Panc1 (cell line): ENCODE results near the gene ACBD3.

ENCODE experiments used
- CTCF ChIP-seq: fragments of 450-650 bp; IDR thresholded peaks from 2 replicates; pipeline ENCODE4 v1.5.1; 2017; ENCODE audit warnings: mild to moderate bottlenecking
- REST ChIP-seq, 2 experiments: IDR thresholded peaks; 2 replicates each; pipeline ENCODE4 v1.6.1; 2011 to 2012; ENCODE audit warnings: low read depth in 2 of 2, control low read depth in 1 of 2, low read length in 1 of 2, mild to moderate bottlenecking in 1 of 2, moderate library complexity in 1 of 2; ENCODE audit not compliant: insufficient read depth in 1 of 2
- SIN3A ChIP-seq: IDR thresholded peaks from 2 replicates; pipeline ENCODE4 v1.6.1; 2012; ENCODE audit warnings: low read depth, mild to moderate bottlenecking, low read length, moderate library complexity, borderline replicate concordance; ENCODE audit not compliant: insufficient read depth

GRCh38 chr1:226215239-226215638, 28.7 kb upstream of the ACBD3 start:
- TF ChIP-seq REST (IDR thresholded peaks at IDR 0.05; ENCODE audit: insufficient read depth in 1 of 2, low read depth in 2 of 2, low read length in 1 of 2) (no peak), CTCF (no peak), SIN3A (no peak)
